Mucosa of descending colon (tissue), 3 donors: ENCODE data around the gene SCN4B. TPM values are rescaled to one million over a fixed set of nuclear protein-coding genes. Genes with fewer than 3 reads are reported as not detected.

Source experiments
- ATAC-seq: fragments of 200-7000 bp; cut with Tn5 transposase; one replicate; pipeline ENCODE4 v1.9.1; 2020; ENCODE audit warnings: mild to moderate bottlenecking, moderate library complexity
- DNase-seq, 3 donors: peaks; one replicate each; pipeline ENCODE4 v3.0.0-alpha.2; 2020
- H3K36me3 ChIP-seq: fragments of 200-600 bp; one replicate; pipeline ENCODE4 v1.8.0; 2021; ENCODE audit warnings: low read depth, mild to moderate bottlenecking
- H3K4me1 ChIP-seq: fragments of 200-600 bp; one replicate; pipeline ENCODE4 v1.8.0; 2021; ENCODE audit warnings: low read depth, mild to moderate bottlenecking
- H3K4me3 ChIP-seq: fragments of 200-600 bp; one replicate; pipeline ENCODE4 v1.8.0; 2021; ENCODE audit warnings: mild to moderate bottlenecking
- H3K9me3 ChIP-seq: fragments of 200-600 bp; one replicate; pipeline ENCODE4 v1.8.0; 2021; ENCODE audit warnings: mild to moderate bottlenecking
- CTCF ChIP-seq: fragments of 200-600 bp; IDR thresholded peaks from one replicate; pipeline ENCODE4 v1.8.0; 2022; ENCODE audit warnings: antibody characterized with exemption, mild to moderate bottlenecking
- intact Hi-C, 2 donors: fragments of 100-400 bp; cut with DNase I in 1 of 2; cut with micrococcal nuclease in 1 of 2; formaldehyde crosslinking; loops; one replicate each; pipeline versions ENCODE4 v1.11.0 to v1.11.1; 2022; cut with DNase I, micrococcal nuclease
- total RNA-seq, 3 donors: library from RNA; stranded (reverse); fragmentation: NEBNext Ultra II Directional in 2 of 3; extraction: Animal tissue kit (Norgen Biotek cat#: 25700) in 2 of 3; gene quantifications; one replicate each; pipeline versions ENCODE4 v1.2.1 to v1.2.4, GENCODE V29; 2021 to 2023
- donor health status: DM: no; HTN: no; CAD: no; lungs with moderate emphysema.
- donor health status: DM: no; HTN: no; CAD: no.
- donor health status: DM: no; HTN: yes; CAD: no.

The SCN4B gene
- total RNA-seq, 3 donors from 2014 or later: 1.0 to 2.6 (median 1.2) TPM

DNA sequence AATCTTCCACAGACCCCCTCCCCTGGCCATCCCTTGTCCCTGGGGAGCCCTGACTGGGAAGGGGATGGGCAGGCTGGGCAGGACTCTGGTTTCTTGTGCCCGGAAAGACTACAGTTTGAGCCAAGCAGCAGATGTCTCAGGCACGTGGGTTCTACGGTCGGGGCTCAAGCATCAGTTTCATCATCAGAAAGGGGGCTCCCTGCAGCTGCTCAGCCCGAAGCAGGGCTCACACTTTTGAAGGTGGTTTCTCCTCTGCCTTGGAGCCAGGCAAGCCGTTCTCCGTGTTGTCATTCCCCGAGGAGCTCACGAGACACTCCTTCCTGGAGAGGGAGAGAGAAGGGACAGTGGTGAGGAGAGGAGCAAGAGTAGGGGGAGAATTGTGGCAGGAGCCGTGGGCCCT is 15.8 kb downstream of the SCN4B start:
- Histone ChIP-seq H3K4me3 (no peak overlapping the region), H3K36me3 (no peaks in the 10 kb centered on the region), H3K4me1 (no peaks in the 10 kb centered on the region), H3K9me3 (no peaks in the 10 kb centered on the region)
- intact Hi-C loops: no loop called here
- ATAC-seq (peak; percentile 7), DNase-seq (no peak)
- no peak for TF ChIP-seq CTCF

- Histone ChIP-seq H3K36me3 (no peaks in the 10 kb centered on the region), H3K9me3 (no peaks in the 10 kb centered on the region), H3K4me1 (no peaks in the 10 kb centered on the region), H3K4me3 (no peak overlapping the region)
- DNase-seq (no peak), ATAC-seq (peak; percentile 4)
- TF ChIP-seq CTCF: no peak
- intact Hi-C loops: no loop called here
Observed at GRCh38 chr11:118136341-118136740, 16.3 kb downstream of the SCN4B start.

DNA sequence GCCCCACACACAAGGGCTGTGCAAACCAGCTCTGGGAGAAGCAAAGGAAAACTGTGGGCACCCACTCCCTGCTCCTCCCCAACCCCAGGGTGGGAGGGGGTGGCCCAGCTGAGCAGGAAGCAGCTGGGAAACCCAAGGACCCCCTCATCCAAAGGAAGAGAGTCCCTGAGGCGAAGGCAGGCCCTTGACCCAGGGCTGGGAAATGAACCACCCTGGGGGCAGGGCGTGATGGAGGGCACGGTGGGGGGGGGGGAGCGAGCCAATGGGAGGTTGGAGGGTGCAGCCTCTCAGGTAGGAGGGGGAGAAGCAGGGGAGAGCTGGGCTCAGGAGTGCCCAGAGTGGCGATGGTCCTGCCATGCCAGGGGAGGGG is 16.8 kb downstream of the SCN4B start:
- TF ChIP-seq CTCF: no peak
- Histone ChIP-seq H3K9me3 (no peaks in the 10 kb centered on the region), H3K4me3 (no peak overlapping the region), H3K4me1 (no peaks in the 10 kb centered on the region), H3K36me3 (no peaks in the 10 kb centered on the region)
- ATAC-seq (peak; percentile 3), DNase-seq (no peak)
- intact Hi-C loops: no loop called here

DNA sequence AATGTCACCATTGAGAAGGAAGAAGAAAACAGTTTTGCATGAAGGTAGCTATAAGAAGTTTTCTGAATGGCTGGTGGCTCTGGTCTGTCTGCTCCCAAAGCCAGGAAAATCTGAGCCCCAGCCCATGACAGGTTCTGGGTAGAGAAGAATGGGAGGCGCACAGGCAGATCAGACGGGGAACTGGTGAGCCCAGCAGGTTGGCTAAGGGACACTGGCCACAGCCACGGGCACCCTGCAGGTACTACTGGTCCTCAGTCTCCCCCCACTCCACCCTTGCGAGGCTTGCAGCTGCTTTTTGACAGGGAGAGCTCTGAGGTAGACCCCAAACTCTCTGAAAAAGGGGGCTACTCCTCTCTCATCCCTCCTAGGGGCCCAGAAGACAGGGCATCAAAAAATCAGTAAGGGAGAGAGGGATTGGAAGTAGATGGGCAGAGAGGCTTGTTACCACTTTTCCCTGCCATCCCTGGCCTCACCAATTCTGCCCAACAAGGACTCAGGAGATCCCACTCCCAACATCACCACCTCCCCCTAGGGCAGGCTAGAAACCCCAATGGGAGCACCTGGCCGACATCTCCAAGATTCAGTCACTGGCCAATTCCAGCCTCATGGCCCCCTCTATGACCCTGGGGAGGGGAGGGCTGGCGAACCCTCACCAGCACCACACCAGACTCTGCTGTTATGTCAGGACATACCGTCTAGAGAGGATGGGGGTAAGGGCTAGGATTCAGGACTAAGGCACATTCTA is 17.4 kb downstream of the SCN4B start:
- Histone ChIP-seq H3K4me1 (no peaks in the 10 kb centered on the region), H3K9me3 (no peaks in the 10 kb centered on the region), H3K4me3 (no peak overlapping the region), H3K36me3 (no peaks in the 10 kb centered on the region)
- intact Hi-C loops: no loop called here
- TF ChIP-seq CTCF: no peak
- DNase-seq (no peak), ATAC-seq (peak; percentile 16)

DNA sequence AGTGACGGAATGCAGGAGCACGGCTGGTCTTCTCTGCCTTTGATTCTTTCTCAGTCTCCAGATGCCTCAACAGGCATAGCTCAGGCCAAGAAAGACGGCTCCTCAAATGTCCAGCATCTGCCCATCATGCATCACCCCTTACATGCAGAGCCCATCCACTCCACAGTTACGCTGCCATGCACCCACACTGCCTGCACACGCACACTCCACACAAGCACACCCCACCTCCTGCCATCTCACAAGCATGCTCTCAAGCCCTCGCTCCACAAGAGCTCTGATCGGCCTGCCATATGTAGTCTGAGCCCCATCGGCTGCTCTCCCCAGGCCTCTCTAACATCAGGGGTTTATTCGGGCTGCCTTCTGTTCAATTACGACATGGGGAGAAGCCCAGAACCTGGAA is 18.8 kb downstream of the SCN4B start:
- no peak for ATAC-seq
- no peak overlapping the region for H3K4me3 ChIP-seq
- no peak for TF ChIP-seq CTCF
- H3K36me3 ChIP-seq: no peaks in the 10 kb centered on the region
- no peaks in the 10 kb centered on the region for H3K9me3 ChIP-seq
- DNase-seq: no peak
- no peaks in the 10 kb centered on the region for H3K4me1 ChIP-seq
- intact Hi-C loops: no loop called here
